SK-N-SH treated with all-trans-retinoic acid at 6 μM for 48 hours (cell line): ENCODE results near the gene ZNF70.

ENCODE experiments used
- ARNTL ChIP-seq: fragments of 450-650 bp; formaldehyde crosslinking; IDR thresholded peaks from 2 replicates; pipeline ENCODE4 v1.5.0; 2020; ENCODE audit warnings: low read depth, mild to moderate bottlenecking, moderate library complexity, borderline replicate concordance
- CREB5 ChIP-seq: fragments of 250-450 bp; sonication (Bioruptor Pico); IDR thresholded peaks from 2 replicates; pipeline ENCODE4 v1.5.1; 2020; ENCODE audit warnings: low read depth, mild to moderate bottlenecking, moderate library complexity
- GLIS3 ChIP-seq: fragments of 250-450 bp; sonication (Bioruptor Pico); IDR thresholded peaks from 2 replicates; pipeline ENCODE4 v1.5.0; 2020; ENCODE audit warnings: mild to moderate bottlenecking, moderate library complexity
- ISL1 ChIP-seq: fragments of 250-450 bp; sonication (Bioruptor Pico); IDR thresholded peaks from 2 replicates; pipeline ENCODE4 v2.1.2; 2022; ENCODE audit warnings: mild to moderate bottlenecking, moderate library complexity
- PPARA ChIP-seq: fragments of 250-450 bp; sonication (Bioruptor Pico); IDR thresholded peaks from 2 replicates; pipeline ENCODE4 v1.5.0; 2020; ENCODE audit warnings: mild to moderate bottlenecking, borderline replicate concordance
- RARB ChIP-seq: fragments of 250-450 bp; sonication (Bioruptor Pico); IDR thresholded peaks from 2 replicates; pipeline ENCODE4 v1.8.0; 2021; ENCODE audit warnings: mild to moderate bottlenecking, moderate library complexity
- SNAI2 ChIP-seq: fragments of 250-450 bp; sonication (Bioruptor Pico); IDR thresholded peaks from 2 replicates; pipeline ENCODE4 v1.5.0; 2020; ENCODE audit warnings: mild to moderate bottlenecking, moderate library complexity
- TOX ChIP-seq: fragments of 250-450 bp; sonication (Bioruptor Pico); IDR thresholded peaks from 2 replicates; pipeline ENCODE4 v1.8.0; 2021; ENCODE audit warnings: mild to moderate bottlenecking, moderate library complexity, borderline replicate concordance
- ZFP30 ChIP-seq: fragments of 450-650 bp; formaldehyde crosslinking; IDR thresholded peaks from 2 replicates; pipeline ENCODE4 v1.5.0; 2022; ENCODE audit warnings: mild to moderate bottlenecking, moderate library complexity
- ZNF565 ChIP-seq: fragments of 450-650 bp; formaldehyde crosslinking; conservative IDR thresholded peaks from 2 replicates; pipeline ENCODE4 v1.5.0; 2020; ENCODE audit warnings: low read depth, mild to moderate bottlenecking, moderate library complexity
- TF ChIP-seq, protein P1 (sequence below): fragments of 250-450 bp; sonication (Bioruptor Pico); IDR thresholded peaks from 2 replicates; pipeline ENCODE4 v1.5.0; 2020; ENCODE audit warnings: mild to moderate bottlenecking, moderate library complexity
- TF ChIP-seq, protein P2 (sequence below): fragments of 250-450 bp; sonication (Bioruptor Pico); IDR thresholded peaks from 2 replicates; pipeline ENCODE4 v1.8.0; 2020; ENCODE audit warnings: mild to moderate bottlenecking, moderate library complexity, borderline replicate concordance

GRCh38 chr22:23763954-23764353 lies 13.0 kb upstream of the ZNF70 start:
- TF ChIP-seq RARB: no peak
- TF ChIP-seq, protein P1, sequence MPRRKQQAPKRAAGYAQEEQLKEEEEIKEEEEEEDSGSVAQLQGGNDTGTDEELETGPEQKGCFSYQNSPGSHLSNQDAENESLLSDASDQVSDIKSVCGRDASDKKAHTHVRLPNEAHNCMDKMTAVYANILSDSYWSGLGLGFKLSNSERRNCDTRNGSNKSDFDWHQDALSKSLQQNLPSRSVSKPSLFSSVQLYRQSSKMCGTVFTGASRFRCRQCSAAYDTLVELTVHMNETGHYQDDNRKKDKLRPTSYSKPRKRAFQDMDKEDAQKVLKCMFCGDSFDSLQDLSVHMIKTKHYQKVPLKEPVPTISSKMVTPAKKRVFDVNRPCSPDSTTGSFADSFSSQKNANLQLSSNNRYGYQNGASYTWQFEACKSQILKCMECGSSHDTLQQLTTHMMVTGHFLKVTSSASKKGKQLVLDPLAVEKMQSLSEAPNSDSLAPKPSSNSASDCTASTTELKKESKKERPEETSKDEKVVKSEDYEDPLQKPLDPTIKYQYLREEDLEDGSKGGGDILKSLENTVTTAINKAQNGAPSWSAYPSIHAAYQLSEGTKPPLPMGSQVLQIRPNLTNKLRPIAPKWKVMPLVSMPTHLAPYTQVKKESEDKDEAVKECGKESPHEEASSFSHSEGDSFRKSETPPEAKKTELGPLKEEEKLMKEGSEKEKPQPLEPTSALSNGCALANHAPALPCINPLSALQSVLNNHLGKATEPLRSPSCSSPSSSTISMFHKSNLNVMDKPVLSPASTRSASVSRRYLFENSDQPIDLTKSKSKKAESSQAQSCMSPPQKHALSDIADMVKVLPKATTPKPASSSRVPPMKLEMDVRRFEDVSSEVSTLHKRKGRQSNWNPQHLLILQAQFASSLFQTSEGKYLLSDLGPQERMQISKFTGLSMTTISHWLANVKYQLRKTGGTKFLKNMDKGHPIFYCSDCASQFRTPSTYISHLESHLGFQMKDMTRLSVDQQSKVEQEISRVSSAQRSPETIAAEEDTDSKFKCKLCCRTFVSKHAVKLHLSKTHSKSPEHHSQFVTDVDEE: no peak
- TF ChIP-seq, protein P2, sequence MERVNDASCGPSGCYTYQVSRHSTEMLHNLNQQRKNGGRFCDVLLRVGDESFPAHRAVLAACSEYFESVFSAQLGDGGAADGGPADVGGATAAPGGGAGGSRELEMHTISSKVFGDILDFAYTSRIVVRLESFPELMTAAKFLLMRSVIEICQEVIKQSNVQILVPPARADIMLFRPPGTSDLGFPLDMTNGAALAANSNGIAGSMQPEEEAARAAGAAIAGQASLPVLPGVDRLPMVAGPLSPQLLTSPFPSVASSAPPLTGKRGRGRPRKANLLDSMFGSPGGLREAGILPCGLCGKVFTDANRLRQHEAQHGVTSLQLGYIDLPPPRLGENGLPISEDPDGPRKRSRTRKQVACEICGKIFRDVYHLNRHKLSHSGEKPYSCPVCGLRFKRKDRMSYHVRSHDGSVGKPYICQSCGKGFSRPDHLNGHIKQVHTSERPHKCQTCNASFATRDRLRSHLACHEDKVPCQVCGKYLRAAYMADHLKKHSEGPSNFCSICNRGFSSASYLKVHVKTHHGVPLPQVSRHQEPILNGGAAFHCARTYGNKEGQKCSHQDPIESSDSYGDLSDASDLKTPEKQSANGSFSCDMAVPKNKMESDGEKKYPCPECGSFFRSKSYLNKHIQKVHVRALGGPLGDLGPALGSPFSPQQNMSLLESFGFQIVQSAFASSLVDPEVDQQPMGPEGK (CRISPR knock-in tag): no peak
- TF ChIP-seq PPARA (CRISPR knock-in tag): no peak
- no peak for TF ChIP-seq ISL1 (CRISPR knock-in tag)
- TF ChIP-seq ARNTL (CRISPR knock-in tag): no peak
- TF ChIP-seq TOX: no peak
- TF ChIP-seq CREB5 (CRISPR knock-in tag): no peak
- TF ChIP-seq ZNF565 (CRISPR knock-in tag): no peak
- no peak for TF ChIP-seq GLIS3 (CRISPR knock-in tag)
- TF ChIP-seq ZFP30 (CRISPR knock-in tag): no peak
- no peak for TF ChIP-seq SNAI2 (CRISPR knock-in tag)
